ENCODE data around the gene TRPM3.

TRPM3 gene

DNA sequence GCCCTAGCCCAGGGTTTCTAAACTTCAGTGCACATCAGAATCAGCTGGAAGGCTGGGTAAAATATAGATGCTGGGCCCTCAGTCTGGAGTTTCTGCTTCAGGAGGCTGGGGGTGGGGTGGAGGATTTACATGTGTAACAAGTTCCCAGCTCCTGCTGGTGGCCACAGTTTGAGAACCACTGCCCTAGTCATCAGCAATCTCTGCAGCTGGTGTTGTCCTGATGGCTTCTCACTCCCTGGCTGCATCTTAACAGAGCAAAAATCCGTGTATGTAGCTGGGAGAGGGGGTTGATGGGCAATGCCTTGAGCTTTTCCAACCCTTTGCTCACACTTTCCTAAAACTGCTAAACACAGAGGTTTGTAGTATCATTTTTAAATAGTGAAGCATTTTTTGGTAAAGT lies 520.9 kb downstream of the TRPM3 start:
- Histone ChIP-seq H3K4me3 (no peak overlapping the region), H3K27ac (no peak overlapping the region), H3K9ac (ENCODE audit: insufficient read length) (no peak overlapping the region), H3K9me3 (ENCODE audit: low read depth, low read length) (no peaks in the 10 kb centered on the region), H3K36me3 (ENCODE audit: insufficient read depth, low read length) (no peaks in the 10 kb centered on the region)
- TF ChIP-seq EZH2 (IDR thresholded peaks at IDR 0.05), result no peak
- TF ChIP-seq POLR2AphosphoS5 (IDR thresholded peaks at IDR 0.05; ENCODE audit: borderline replicate concordance, low read depth, low read length), result no peak
- TF ChIP-seq FOXP2 (optimal IDR thresholded peaks at IDR 0.05; ENCODE audit: control extremely low read depth, extremely low read length, insufficient read depth), result no peak
- no peak for DNase-seq (ENCODE audit: low read depth, low spot score)

DNA sequence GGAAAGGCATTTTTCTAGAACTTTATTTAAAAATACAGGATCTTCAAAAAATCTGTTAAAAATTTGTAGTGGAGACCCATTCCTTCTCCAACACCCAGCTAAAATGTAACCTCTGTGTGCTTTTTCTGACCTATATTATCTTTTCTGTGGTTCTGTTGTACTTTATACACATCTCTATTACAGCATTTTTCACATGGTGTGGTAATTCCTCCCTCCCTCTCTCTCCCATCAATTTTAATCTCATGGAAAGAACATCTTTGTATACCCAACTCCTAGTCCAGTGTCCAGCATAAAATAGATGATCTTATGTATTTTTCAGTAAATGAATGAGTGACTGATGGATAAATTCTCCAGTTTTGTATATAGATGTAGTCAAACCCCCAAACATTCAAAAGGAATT lies 523.5 kb downstream of the TRPM3 start:
- Histone ChIP-seq H3K9ac (ENCODE audit: insufficient read length) (no peak overlapping the region), H3K36me3 (ENCODE audit: insufficient read depth, low read length) (no peaks in the 10 kb centered on the region), H3K9me3 (ENCODE audit: low read depth, low read length) (no peaks in the 10 kb centered on the region), H3K27ac (no peak overlapping the region), H3K4me3 (no peak overlapping the region)
- no peak for DNase-seq (ENCODE audit: low read depth, low spot score)
- TF ChIP-seq EZH2 (IDR thresholded peaks at IDR 0.05), result no peak
- no peak for TF ChIP-seq FOXP2 (optimal IDR thresholded peaks at IDR 0.05; ENCODE audit: control extremely low read depth, extremely low read length, insufficient read depth)
- no peak for TF ChIP-seq POLR2AphosphoS5 (IDR thresholded peaks at IDR 0.05; ENCODE audit: borderline replicate concordance, low read depth, low read length)

- no peak for DNase-seq (ENCODE audit: low read depth, low spot score)
- no peak overlapping the region for H3K27ac ChIP-seq
- no peak for TF ChIP-seq POLR2AphosphoS5 (IDR thresholded peaks at IDR 0.05; ENCODE audit: borderline replicate concordance, low read depth, low read length)
- H3K4me3 ChIP-seq, result no peak overlapping the region
- H3K9me3 ChIP-seq (ENCODE audit: low read depth, low read length), result no peaks in the 10 kb centered on the region
- H3K36me3 ChIP-seq (ENCODE audit: insufficient read depth, low read length), result no peaks in the 10 kb centered on the region
- no peak overlapping the region for H3K9ac ChIP-seq (ENCODE audit: insufficient read length)
Observed at GRCh38 chr9:70595211-70595610, 526.2 kb downstream of the TRPM3 start.

GRCh38 chr9:70594386-70594944 lies 527.0 kb downstream of the TRPM3 start:
- DNase-seq (ENCODE audit: low read depth, low spot score), result no peak
- Histone ChIP-seq H3K36me3 (ENCODE audit: insufficient read depth, low read length) (no peaks in the 10 kb centered on the region), H3K9ac (ENCODE audit: insufficient read length) (no peak overlapping the region), H3K27ac (no peak overlapping the region), H3K9me3 (ENCODE audit: low read depth, low read length) (no peaks in the 10 kb centered on the region), H3K4me3 (no peak overlapping the region)
- TF ChIP-seq POLR2AphosphoS5 (IDR thresholded peaks at IDR 0.05; ENCODE audit: borderline replicate concordance, low read depth, low read length), result no peak
- TF ChIP-seq FOXP2 (optimal IDR thresholded peaks at IDR 0.05; ENCODE audit: control extremely low read depth, extremely low read length, insufficient read depth), result no peak
- TF ChIP-seq EZH2 (IDR thresholded peaks at IDR 0.05), result no peak

- TF ChIP-seq POLR2AphosphoS5 (IDR thresholded peaks at IDR 0.05; ENCODE audit: borderline replicate concordance, low read depth, low read length), result no peak
- no peak for TF ChIP-seq FOXP2 (optimal IDR thresholded peaks at IDR 0.05; ENCODE audit: control extremely low read depth, extremely low read length, insufficient read depth)
- no peak for TF ChIP-seq EZH2 (IDR thresholded peaks at IDR 0.05)
- Histone ChIP-seq H3K9ac (ENCODE audit: insufficient read length) (no peak overlapping the region), H3K4me3 (no peak overlapping the region), H3K9me3 (ENCODE audit: low read depth, low read length) (no peaks in the 10 kb centered on the region), H3K27ac (no peak overlapping the region), H3K36me3 (ENCODE audit: insufficient read depth, low read length) (no peaks in the 10 kb centered on the region)
- no peak for DNase-seq (ENCODE audit: low read depth, low spot score)
Observed at GRCh38 chr9:70593241-70593640, 528.2 kb downstream of the TRPM3 start.

DNA sequence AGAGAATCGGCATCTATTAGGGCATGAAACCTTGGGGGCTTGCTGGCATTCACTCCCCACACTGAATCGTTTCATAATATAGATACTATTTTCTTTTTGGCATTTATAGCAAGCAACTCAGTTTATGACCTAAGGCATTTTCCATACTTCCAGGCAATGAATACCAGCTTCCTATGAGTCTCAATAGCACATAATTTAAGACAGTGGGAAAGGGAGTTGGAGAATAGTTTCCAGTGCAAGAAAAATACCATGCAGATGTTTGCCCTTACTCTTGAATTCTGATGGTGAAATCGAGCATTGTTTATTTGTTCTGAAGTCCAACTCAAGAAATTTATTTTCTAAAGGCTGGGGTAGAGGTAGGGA lies 531.1 kb downstream of the TRPM3 start:
- no peak overlapping the region for H3K27ac ChIP-seq
- TF ChIP-seq EZH2 (IDR thresholded peaks at IDR 0.05) (no peak), FOXP2 (optimal IDR thresholded peaks at IDR 0.05; ENCODE audit: control extremely low read depth, extremely low read length, insufficient read depth) (no peak), POLR2AphosphoS5 (IDR thresholded peaks at IDR 0.05; ENCODE audit: borderline replicate concordance, low read depth, low read length) (no peak)
- H3K4me3 ChIP-seq, result no peak overlapping the region
- no peak for DNase-seq (ENCODE audit: low read depth, low spot score)
- H3K9ac ChIP-seq (ENCODE audit: insufficient read length), result no peak overlapping the region
- no peaks in the 10 kb centered on the region for H3K9me3 ChIP-seq (ENCODE audit: low read depth, low read length)
- no peaks in the 10 kb centered on the region for H3K36me3 ChIP-seq (ENCODE audit: insufficient read depth, low read length)

DNA sequence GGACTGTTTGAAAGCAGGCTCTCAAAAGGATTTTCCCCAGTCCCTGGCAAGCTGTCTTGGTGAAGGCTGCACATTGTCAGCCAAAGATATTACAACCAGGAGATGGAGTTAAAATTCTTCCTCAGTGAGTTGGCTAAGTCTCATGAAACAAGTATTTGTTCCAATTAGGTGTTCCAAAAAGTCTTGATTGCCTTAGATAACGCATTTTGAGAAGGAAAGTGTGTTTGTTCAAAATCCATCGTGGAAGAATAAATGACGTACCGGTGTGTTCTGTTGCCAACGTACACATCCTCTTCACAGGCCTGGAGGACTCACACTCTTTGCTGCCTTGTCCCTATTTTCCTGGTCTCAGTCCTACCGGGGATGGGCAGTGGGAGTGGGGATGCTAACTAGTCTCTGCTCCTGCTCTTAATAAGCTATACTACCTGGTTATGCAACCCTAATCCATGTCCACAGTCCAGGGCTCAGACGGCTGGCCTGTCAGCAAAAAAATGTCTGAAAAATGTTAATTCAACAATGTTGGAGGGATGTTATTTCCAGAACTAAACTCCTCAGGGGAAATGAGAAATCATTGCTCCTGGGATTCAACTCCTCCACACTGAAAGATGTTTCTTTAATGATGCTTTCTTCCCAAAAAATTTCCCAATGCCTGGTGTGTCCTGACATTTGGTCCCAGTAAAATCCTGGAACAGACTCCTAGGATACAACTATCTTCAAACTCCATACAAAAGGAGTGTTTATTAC lies 531.7 kb downstream of the TRPM3 start:
- no peak overlapping the region for H3K9ac ChIP-seq (ENCODE audit: insufficient read length)
- TF ChIP-seq POLR2AphosphoS5 (IDR thresholded peaks at IDR 0.05; ENCODE audit: borderline replicate concordance, low read depth, low read length), result no peak
- no peak for TF ChIP-seq FOXP2 (optimal IDR thresholded peaks at IDR 0.05; ENCODE audit: control extremely low read depth, extremely low read length, insufficient read depth)
- no peak for TF ChIP-seq EZH2 (IDR thresholded peaks at IDR 0.05)
- no peaks in the 10 kb centered on the region for H3K36me3 ChIP-seq (ENCODE audit: insufficient read depth, low read length)
- no peaks in the 10 kb centered on the region for H3K9me3 ChIP-seq (ENCODE audit: low read depth, low read length)
- no peak overlapping the region for H3K27ac ChIP-seq
- H3K4me3 ChIP-seq, result no peak overlapping the region
- DNase-seq (ENCODE audit: low read depth, low spot score), result no peak

- H3K9ac ChIP-seq (ENCODE audit: insufficient read length), result no peak overlapping the region
- DNase-seq (ENCODE audit: low read depth, low spot score), result no peak
- no peak overlapping the region for H3K27ac ChIP-seq
- no peaks in the 10 kb centered on the region for H3K9me3 ChIP-seq (ENCODE audit: low read depth, low read length)
- TF ChIP-seq POLR2AphosphoS5 (IDR thresholded peaks at IDR 0.05; ENCODE audit: borderline replicate concordance, low read depth, low read length), result no peak
- H3K4me3 ChIP-seq, result no peak overlapping the region
- H3K36me3 ChIP-seq (ENCODE audit: insufficient read depth, low read length), result no peaks in the 10 kb centered on the region
Observed at GRCh38 chr9:70588999-70589398, 532.4 kb downstream of the TRPM3 start.

DNA sequence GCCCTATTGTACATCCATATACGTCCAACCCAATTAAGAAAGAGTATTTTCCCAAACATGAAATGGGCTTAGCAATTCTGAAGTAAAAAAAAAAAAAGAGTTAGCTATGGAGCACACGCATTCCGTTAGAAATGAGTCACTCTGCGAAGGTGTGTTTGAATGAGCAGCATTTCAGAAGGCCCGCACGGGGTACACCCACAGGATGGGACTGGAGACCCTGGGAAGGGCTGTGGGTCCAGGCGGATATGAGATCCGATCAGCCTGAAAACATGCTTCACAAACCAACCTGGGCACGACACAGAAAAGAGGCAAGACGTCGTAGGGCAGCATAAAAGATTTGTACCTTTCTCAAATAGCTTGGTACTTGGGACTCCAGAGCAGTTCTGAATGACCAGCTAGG lies 533.0 kb downstream of the TRPM3 start:
- H3K9me3 ChIP-seq (ENCODE audit: low read depth, low read length), result no peaks in the 10 kb centered on the region
- H3K36me3 ChIP-seq (ENCODE audit: insufficient read depth, low read length), result no peaks in the 10 kb centered on the region
- no peak overlapping the region for H3K27ac ChIP-seq
- no peak for DNase-seq (ENCODE audit: low read depth, low spot score)
- H3K9ac ChIP-seq (ENCODE audit: insufficient read length), result no peak overlapping the region
- no peak for TF ChIP-seq FOXP2 (optimal IDR thresholded peaks at IDR 0.05; ENCODE audit: control extremely low read depth, extremely low read length, insufficient read depth)
- no peak for TF ChIP-seq POLR2AphosphoS5 (IDR thresholded peaks at IDR 0.05; ENCODE audit: borderline replicate concordance, low read depth, low read length)
- TF ChIP-seq EZH2 (IDR thresholded peaks at IDR 0.05), result no peak
- no peak overlapping the region for H3K4me3 ChIP-seq
